ENCODE measurements around the gene SIPA1L2. TPM values are rescaled to one million over a fixed set of nuclear protein-coding genes. Genes with fewer than 3 reads are reported as not detected.

SIPA1L2 gene
- total and polyA plus RNA-seq, 2 experiments from 2014 or later = 4.1 to 17.0 TPM

DNA sequence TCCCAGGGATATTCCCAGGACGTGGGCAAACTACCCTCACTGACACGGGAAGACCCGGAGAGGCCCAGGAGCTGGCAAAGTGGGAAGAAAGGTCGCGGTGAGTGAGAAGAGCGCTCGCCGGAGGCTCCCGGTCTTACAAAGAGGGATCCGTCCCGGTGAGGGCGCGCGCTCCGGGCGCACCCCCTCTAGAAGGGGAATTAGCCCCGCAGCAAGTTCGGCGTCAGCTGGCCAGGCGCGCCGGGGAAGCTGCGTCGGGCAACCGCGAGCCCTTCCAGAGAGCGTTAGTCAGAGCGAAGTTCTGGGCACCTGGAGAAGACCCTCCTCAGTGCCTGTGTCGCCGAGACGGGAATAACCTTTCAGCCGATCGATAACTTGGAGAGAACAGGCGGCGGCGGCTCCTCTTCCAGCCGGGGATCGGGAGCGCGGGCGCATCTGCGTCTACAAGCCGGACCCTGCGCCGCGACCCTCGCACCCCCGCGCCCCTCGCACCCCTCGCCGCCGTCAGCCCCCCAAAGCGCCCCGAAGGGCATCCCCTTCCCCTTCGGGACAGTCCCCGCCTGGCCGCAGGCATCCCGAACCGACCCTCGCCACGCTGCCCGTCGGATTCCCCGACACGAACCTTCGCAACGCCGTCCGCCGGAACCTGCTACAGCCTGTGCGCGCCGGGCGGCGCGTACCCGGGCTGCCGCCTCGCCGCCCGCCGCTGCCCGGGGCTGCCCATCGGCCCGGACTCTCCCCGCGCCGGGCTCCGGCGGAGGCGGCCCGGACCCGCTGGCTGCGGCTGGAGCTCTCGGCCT, 485 bp downstream of the SIPA1L2 start:
- ATAC-seq (peak; percentile 37), DNase-seq (ENCODE audit: low spot score) (peak; percentile 67)
- H3K4me3 Mint-ChIP-seq = peak overlapping the region; percentile 94
- H3K79me2 ChIP-seq (replicated peaks; ENCODE audit: insufficient read depth) = peaks cover 25% of the 10 kb centered on the region
- TF ChIP-seq NANOG (IDR thresholded peaks at IDR 0.05; ENCODE audit: borderline replicate concordance) (no peak), EZH2 (IDR thresholded peaks at IDR 0.05; ENCODE audit: low read depth, unreplicated experiment) (peak; percentile 55)
- no peak overlapping the region for H3K27ac ChIP-seq (ENCODE audit: low read depth)
- no peak overlapping the region for H3K27ac Mint-ChIP-seq
- H3K4me2 ChIP-seq = peak overlapping the region; percentile 86
- no peaks in the 10 kb centered on the region for H3F3A ChIP-seq (replicated peaks; ENCODE audit: low read depth)
- peak overlapping the region; percentile 28; the same call in 1 of the 2 replicates for H2AFZ ChIP-seq
- peaks cover 21% of the 10 kb centered on the region for H3K4me1 ChIP-seq (ENCODE audit: insufficient read depth)
- no peaks in the 10 kb centered on the region; the same call in 1 of the 2 replicates for H4K20me1 ChIP-seq (replicated peaks; ENCODE audit: insufficient read depth)
- H3K4me3 ChIP-seq = peak overlapping the region; percentile 63
- no peaks in the 10 kb centered on the region for H3K36me3 Mint-ChIP-seq (ENCODE audit: low read depth)
- H3K36me3 ChIP-seq (ENCODE audit: insufficient read depth) = no peaks in the 10 kb centered on the region
- peaks cover 33% of the 10 kb centered on the region for H3K27me3 Mint-ChIP-seq (ENCODE audit: insufficient read depth, low read depth, poor library complexity)
- peaks cover 35% of the 10 kb centered on the region for H3K27me3 ChIP-seq (ENCODE audit: insufficient read depth)
- no peaks in the 10 kb centered on the region for H3K9me3 Mint-ChIP-seq
- H3K9me2 ChIP-seq (ENCODE audit: insufficient read depth) = no peaks in the 10 kb centered on the region
- H3K4me1 Mint-ChIP-seq = peaks cover 49% of the 10 kb centered on the region

DNA sequence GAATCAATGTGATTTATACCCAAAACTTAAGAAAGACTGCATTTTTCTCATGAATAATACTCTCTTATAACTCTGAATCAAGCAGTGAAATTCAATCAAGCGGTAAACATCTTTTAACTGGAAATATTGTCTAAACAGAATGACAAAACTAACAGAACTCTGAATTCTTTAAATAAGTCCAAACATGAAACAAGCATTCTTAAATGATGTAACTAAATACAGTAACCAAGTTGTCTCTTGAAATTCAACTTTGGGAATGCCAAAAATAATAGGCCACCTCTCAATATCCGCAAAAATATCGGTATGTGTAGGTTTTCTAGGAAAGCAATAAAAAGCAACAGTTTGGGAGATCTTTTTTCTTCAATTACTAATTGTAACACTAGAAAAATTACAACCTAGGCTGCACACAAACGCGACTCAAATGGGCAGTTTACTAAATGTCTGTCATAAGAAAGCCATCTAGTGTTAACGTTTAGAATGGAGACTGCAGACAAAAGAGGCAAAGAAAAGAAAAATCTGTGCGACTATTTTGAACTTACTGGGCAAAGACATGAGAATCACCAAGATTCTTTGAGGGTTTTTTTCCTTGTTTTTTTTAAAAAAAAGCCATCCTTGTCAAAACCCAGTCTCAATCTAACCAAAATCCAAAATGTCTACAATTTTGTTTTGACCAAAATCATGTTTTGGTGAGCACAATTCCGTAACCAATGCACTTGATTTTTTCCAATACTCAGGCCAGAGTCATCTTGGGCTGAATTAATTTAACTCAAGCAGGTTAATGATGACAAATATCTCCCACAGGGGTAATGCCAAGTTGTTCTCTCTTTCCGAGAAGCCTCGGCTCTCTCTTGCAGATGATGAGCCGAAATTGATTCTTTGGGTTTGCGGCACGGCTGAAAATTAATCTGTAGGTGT, 1.3 kb downstream of the SIPA1L2 start:
- H3K79me2 ChIP-seq (replicated peaks; ENCODE audit: insufficient read depth) = peaks cover 31% of the 10 kb centered on the region
- peak overlapping the region; percentile 28; the same call in 1 of the 2 replicates for H2AFZ ChIP-seq

DNA sequence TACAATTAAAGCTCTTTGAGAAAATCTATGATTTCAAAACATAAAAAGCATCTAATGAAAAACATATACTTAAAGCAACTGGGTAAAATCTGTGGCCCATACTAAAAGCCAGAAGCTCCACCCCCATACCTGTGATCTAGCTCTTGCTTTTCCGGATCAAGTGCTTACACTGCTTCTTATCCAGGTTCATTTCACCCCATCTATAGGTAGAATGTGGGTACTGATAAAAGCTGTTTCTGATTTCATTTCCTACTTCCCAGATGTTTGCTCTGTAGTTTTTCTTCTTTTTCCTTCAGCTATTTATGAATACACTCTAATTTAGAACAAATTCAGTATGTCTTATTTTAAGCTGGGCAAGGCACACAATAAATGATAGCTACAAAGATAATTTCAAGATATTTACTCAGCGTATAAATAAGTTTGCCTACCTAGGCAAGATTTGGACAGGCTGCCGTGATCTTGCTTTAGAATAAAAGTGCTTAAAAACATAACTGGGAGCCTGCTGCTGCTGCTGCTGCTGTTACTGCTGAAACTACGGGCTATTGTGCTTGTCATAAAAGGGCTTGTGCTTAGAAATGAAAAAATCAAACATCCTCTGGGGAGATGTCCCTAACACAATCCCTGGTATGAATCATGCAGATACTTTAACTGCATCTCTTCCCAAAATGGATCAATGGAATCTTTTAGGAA, 2.1 kb downstream of the SIPA1L2 start:
- no peaks in the 10 kb centered on the region for H3K36me3 Mint-ChIP-seq (ENCODE audit: low read depth)
- no peaks in the 10 kb centered on the region for H3K9me3 Mint-ChIP-seq
- H2AFZ ChIP-seq = no peak overlapping the region
- H3K4me3 ChIP-seq = no peak overlapping the region
- peaks cover 29% of the 10 kb centered on the region for H3K27me3 Mint-ChIP-seq (ENCODE audit: insufficient read depth, low read depth, poor library complexity)
- peak; percentile 5; the same call in 1 of the 3 replicates for ATAC-seq
- peaks cover 34% of the 10 kb centered on the region for H3K79me2 ChIP-seq (replicated peaks; ENCODE audit: insufficient read depth)
- H3K4me1 Mint-ChIP-seq = peaks cover 60% of the 10 kb centered on the region
- H3K27ac Mint-ChIP-seq = no peak overlapping the region
- H3K4me2 ChIP-seq = peak overlapping the region; percentile 86; the same call in 1 of the 2 replicates
- peaks cover 26% of the 10 kb centered on the region for H3K4me1 ChIP-seq (ENCODE audit: insufficient read depth)
- TF ChIP-seq NANOG (IDR thresholded peaks at IDR 0.05; ENCODE audit: borderline replicate concordance) = no peak
- TF ChIP-seq, protein P1, sequence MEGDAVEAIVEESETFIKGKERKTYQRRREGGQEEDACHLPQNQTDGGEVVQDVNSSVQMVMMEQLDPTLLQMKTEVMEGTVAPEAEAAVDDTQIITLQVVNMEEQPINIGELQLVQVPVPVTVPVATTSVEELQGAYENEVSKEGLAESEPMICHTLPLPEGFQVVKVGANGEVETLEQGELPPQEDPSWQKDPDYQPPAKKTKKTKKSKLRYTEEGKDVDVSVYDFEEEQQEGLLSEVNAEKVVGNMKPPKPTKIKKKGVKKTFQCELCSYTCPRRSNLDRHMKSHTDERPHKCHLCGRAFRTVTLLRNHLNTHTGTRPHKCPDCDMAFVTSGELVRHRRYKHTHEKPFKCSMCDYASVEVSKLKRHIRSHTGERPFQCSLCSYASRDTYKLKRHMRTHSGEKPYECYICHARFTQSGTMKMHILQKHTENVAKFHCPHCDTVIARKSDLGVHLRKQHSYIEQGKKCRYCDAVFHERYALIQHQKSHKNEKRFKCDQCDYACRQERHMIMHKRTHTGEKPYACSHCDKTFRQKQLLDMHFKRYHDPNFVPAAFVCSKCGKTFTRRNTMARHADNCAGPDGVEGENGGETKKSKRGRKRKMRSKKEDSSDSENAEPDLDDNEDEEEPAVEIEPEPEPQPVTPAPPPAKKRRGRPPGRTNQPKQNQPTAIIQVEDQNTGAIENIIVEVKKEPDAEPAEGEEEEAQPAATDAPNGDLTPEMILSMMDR (conservative IDR thresholded peaks at IDR 0.05; ENCODE audit: low read depth in 2 of 2) = peak; percentile 66
- peak overlapping the region; percentile 94; the same call in 2 of the 3 replicates for H3K4me3 Mint-ChIP-seq
- no peaks in the 10 kb centered on the region for H3K9me2 ChIP-seq (ENCODE audit: insufficient read depth)
- H3K27me3 ChIP-seq (ENCODE audit: insufficient read depth) = peaks cover 35% of the 10 kb centered on the region
- no peak overlapping the region for H3K27ac ChIP-seq (ENCODE audit: low read depth)
- DNase-seq (ENCODE audit: low spot score) = peak; percentile 89
- H3F3A ChIP-seq (replicated peaks; ENCODE audit: low read depth) = no peaks in the 10 kb centered on the region
- H4K20me1 ChIP-seq (replicated peaks; ENCODE audit: insufficient read depth) = no peaks in the 10 kb centered on the region; the same call in 1 of the 2 replicates
- no peaks in the 10 kb centered on the region for H3K36me3 ChIP-seq (ENCODE audit: insufficient read depth)

More for the DNA sequence above, 1.3 kb downstream of the SIPA1L2 start:
- Mint-ChIP-seq H3K27me3 (ENCODE audit: insufficient read depth, low read depth, poor library complexity) (peaks cover 33% of the 10 kb centered on the region), H3K27ac (no peak overlapping the region), H3K4me1 (peaks cover 53% of the 10 kb centered on the region), H3K4me3 (peak overlapping the region; percentile 94), H3K36me3 (ENCODE audit: low read depth) (no peaks in the 10 kb centered on the region), H3K9me3 (no peaks in the 10 kb centered on the region)
- DNase-seq (ENCODE audit: low spot score) (no peak), ATAC-seq (no peak)
- peak overlapping the region; percentile 86 for H3K4me2 ChIP-seq
- H3K27ac ChIP-seq (ENCODE audit: low read depth) = no peak overlapping the region
- H3K36me3 ChIP-seq (ENCODE audit: insufficient read depth) = no peaks in the 10 kb centered on the region
- no peaks in the 10 kb centered on the region for H3K9me2 ChIP-seq (ENCODE audit: insufficient read depth)
- peak overlapping the region; percentile 63 for H3K4me3 ChIP-seq
- H3F3A ChIP-seq (replicated peaks; ENCODE audit: low read depth) = no peaks in the 10 kb centered on the region
- peaks cover 35% of the 10 kb centered on the region for H3K27me3 ChIP-seq (ENCODE audit: insufficient read depth)
- H4K20me1 ChIP-seq (replicated peaks; ENCODE audit: insufficient read depth) = no peaks in the 10 kb centered on the region; the same call in 1 of the 2 replicates
- no peak for TF ChIP-seq EZH2phosphoT487 (IDR thresholded peaks at IDR 0.05; ENCODE audit: unreplicated experiment)
- peaks cover 21% of the 10 kb centered on the region for H3K4me1 ChIP-seq (ENCODE audit: insufficient read depth)

Measured in GM23338 (cell line).